Neuronal stem cell (in vitro differentiated cells): ENCODE data around the gene TLX1.
A peak's percentile ranks its signal among the peaks of the same experiment; 100 is the strongest.

ENCODE experiments used
- DNase-seq: peaks from one replicate; pipeline ENCODE4 v3.0.0-alpha.2; 2013; ENCODE audit warnings: low spot score
- H2AFZ ChIP-seq: one replicate; pipeline ENCODE4 v1.6.1; 2013; ENCODE audit warnings: mild to moderate bottlenecking, low read length, inconsistent platforms
- H2AK5ac ChIP-seq: 2 replicates; pipeline ENCODE4 v1.6.1; 2013; ENCODE audit warnings: low read depth, mild to moderate bottlenecking, inconsistent platforms, low read length, moderate library complexity, mixed read lengths
- H2BK120ac ChIP-seq: 2 replicates; pipeline ENCODE4 v1.6.1; 2013; ENCODE audit warnings: low read depth, mild to moderate bottlenecking, inconsistent platforms, low read length, moderate library complexity, mixed read lengths
- H2BK12ac ChIP-seq: one replicate; pipeline ENCODE4 v1.6.1; 2013; ENCODE audit warnings: low read length, inconsistent platforms
- H2BK15ac ChIP-seq: 2 replicates; pipeline ENCODE4 v1.6.1; 2013; ENCODE audit warnings: mild to moderate bottlenecking, low read length, inconsistent platforms, mixed read lengths
- H2BK5ac ChIP-seq: one replicate; pipeline ENCODE4 v1.6.1; 2013; ENCODE audit warnings: inconsistent platforms, mild to moderate bottlenecking, low read length, moderate library complexity
- H3K14ac ChIP-seq: one replicate; pipeline ENCODE4 v1.6.1; 2013; ENCODE audit warnings: low read length, inconsistent platforms
- H3K18ac ChIP-seq: 2 replicates; pipeline ENCODE4 v1.6.1; 2013; ENCODE audit warnings: low read length, inconsistent platforms
- H3K23ac ChIP-seq: 2 replicates; pipeline ENCODE4 v1.6.1; 2013; ENCODE audit warnings: low read depth, mild to moderate bottlenecking, mixed read lengths, low read length, inconsistent platforms; ENCODE audit not compliant: poor library complexity
- H3K27ac ChIP-seq: replicated peaks from 3 replicates; pipeline ENCODE4 v1.5.1; 2013; ENCODE audit warnings: low read length, inconsistent platforms
- H3K27me3 ChIP-seq, 3 experiments: 2 replicates each; pipeline ENCODE4 v1.6.1; 2013; ENCODE audit warnings: low read length in 3 of 3, mild to moderate bottlenecking in 2 of 3, inconsistent platforms in 1 of 3, low read depth in 1 of 3, mixed read lengths in 1 of 3, moderate library complexity in 1 of 3; ENCODE audit not compliant: control insufficient read depth in 3 of 3, insufficient read depth in 3 of 3
- H3K36me3 ChIP-seq, 2 donors: replicated peaks in 1 of 2; 2 replicates each; pipeline ENCODE4 v1.6.1; 2013; ENCODE audit warnings: low read length in 2 of 2; ENCODE audit not compliant: control insufficient read depth in 2 of 2, insufficient read depth in 2 of 2
- H3K4ac ChIP-seq: 2 replicates; pipeline ENCODE4 v1.6.1; 2013; ENCODE audit warnings: inconsistent platforms, mild to moderate bottlenecking, low read length, moderate library complexity
- H3K4me1 ChIP-seq, 2 donors: 1 replicate in 1 of 2; 2 replicates in 1 of 2; pipeline ENCODE4 v1.6.1; 2013; ENCODE audit warnings: low read length in 2 of 2, low read depth in 1 of 2; ENCODE audit not compliant: control insufficient read depth in 2 of 2, insufficient read depth in 1 of 2
- H3K4me2 ChIP-seq: one replicate; pipeline ENCODE4 v1.6.1; 2013; ENCODE audit warnings: mild to moderate bottlenecking, low read length, inconsistent platforms; ENCODE audit not compliant: insufficient read depth, poor library complexity, severe bottlenecking
- H3K4me3 ChIP-seq, 2 donors: 2 replicates each; pipeline ENCODE4 v1.5.1; 2013; ENCODE audit warnings: low read length in 2 of 2, mild to moderate bottlenecking in 2 of 2, inconsistent platforms in 1 of 2, moderate library complexity in 1 of 2
- H3K79me1 ChIP-seq: one replicate; pipeline ENCODE4 v1.6.1; 2013; ENCODE audit warnings: low read depth, mild to moderate bottlenecking, inconsistent platforms, low read length, moderate library complexity
- H3K9ac ChIP-seq: one replicate; pipeline ENCODE4 v1.6.1; 2013; ENCODE audit warnings: mild to moderate bottlenecking, low read depth, low read length, inconsistent platforms; ENCODE audit not compliant: poor library complexity
- H3K9me3 ChIP-seq, 2 donors: replicated peaks in 1 of 2; 2 replicates each; pipeline versions ENCODE3 to v1.6.1; 2013; ENCODE audit warnings: low read length in 2 of 2, mild to moderate bottlenecking in 2 of 2, inconsistent platforms in 1 of 2, low read depth in 1 of 2, mixed read lengths in 1 of 2, moderate library complexity in 1 of 2; ENCODE audit not compliant: control insufficient read depth in 2 of 2, insufficient read depth in 1 of 2
- H4K8ac ChIP-seq: one replicate; pipeline ENCODE4 v1.6.1; 2013; ENCODE audit warnings: low read depth, mild to moderate bottlenecking, inconsistent platforms, low read length, moderate library complexity
- H4K91ac ChIP-seq: one replicate; pipeline ENCODE4 v1.6.1; 2013; ENCODE audit warnings: low read length, low read depth, mild to moderate bottlenecking, inconsistent platforms; ENCODE audit not compliant: poor library complexity
- WGBS, 2 donors: extraction: QIAGEN DNeasy Blood & Tissue Kit; methylation state at CpG; one replicate each; pipeline ENCODE4 v1.1.7; 2013; ENCODE audit warnings: missing lambda C conversion rate in 2 of 2, mixed read lengths in 1 of 2; ENCODE audit not compliant: insufficient read length in 2 of 2, insufficient replicate concordance in 1 of 2; ENCODE audit errors: extremely low coverage in 2 of 2; 5-methylcytosine and 5-hydroxymethylcytosine counted together

TLX1 gene

GRCh38 chr10:101132636-101133473 is 1.8 kb downstream of the TLX1 start:
- Histone ChIP-seq H2AK5ac (peak overlapping the region; percentile 17), H3K23ac (peak overlapping the region; percentile 34), H3K4me1 (peaks cover 2 to 10% of the 10 kb centered on the region in 2 donors), H3K18ac (peak overlapping the region; percentile 51), H4K8ac (no peak overlapping the region), H3K9me3 (peaks cover 0 to 5% of the 10 kb centered on the region in 2 donors), H3K4me2 (no peak overlapping the region), H3K27ac (no peak overlapping the region), H3K36me3 (no peaks in the 10 kb centered on the region), H4K91ac (no peak overlapping the region), H3K27me3 (peaks cover 66 to 99% (median 96%) of the 10 kb centered on the region in 3 experiments), H2BK15ac (no peak overlapping the region), H3K4ac (no peak overlapping the region), H2BK12ac (no peak overlapping the region), H2BK5ac (peak overlapping the region; percentile 10), H3K9ac (peak overlapping the region; percentile 2), H2BK120ac (no peak overlapping the region), H3K4me3 (no peak overlapping the region), H2AFZ (peak overlapping the region; percentile 87), H3K79me1 (no peaks in the 10 kb centered on the region), H3K14ac (no peak overlapping the region)
- WGBS, 2 donors: no CpG with 5 or more reads among the region's 24 CpGs
- no peak for DNase-seq

DNA sequence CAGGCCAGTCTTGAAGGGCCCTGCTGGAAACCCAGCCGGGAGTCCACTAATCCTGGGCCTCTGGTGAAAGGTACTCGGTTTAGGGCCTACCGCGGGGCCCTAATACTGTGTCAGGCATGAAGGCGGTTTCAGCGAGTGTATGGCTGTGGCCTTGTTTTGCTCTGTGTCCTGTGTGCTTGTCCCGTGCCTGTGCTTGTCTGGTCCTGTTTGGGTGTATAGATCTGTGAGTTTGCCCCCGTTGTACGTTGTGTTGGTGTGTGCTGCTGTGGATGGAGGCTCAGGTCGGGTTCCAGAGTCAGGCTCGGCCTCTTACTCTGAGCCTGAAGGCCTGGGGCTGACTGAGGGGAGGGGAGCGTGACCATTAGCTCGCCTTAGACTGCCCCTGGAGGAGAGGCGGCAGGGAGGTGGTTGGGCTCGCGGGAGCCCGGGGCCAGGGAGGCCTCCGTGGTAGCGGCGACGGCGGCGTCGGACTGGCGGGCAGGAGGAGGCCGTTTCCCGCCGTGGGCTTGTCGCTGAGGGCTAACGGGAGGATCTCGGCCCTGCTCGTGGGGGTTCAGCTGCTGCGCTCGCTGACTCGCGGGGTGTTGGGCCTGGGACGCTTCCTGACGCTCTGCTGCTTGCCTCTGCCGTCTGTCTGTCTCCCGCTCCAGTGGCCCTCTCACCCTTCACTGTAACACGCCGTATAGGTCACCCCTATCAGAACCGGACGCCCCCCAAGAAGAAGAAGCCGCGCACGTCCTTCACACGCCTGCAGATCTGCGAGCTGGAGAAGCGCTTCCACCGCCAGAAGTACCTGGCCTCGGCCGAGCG is 2.6 kb downstream of the TLX1 start:
- Histone ChIP-seq H3K4me2 (no peak overlapping the region), H2AFZ (no peak overlapping the region), H3K4ac (no peak overlapping the region), H2BK15ac (no peak overlapping the region), H3K4me3 (no peak overlapping the region), H3K27ac (no peak overlapping the region), H4K91ac (no peak overlapping the region), H3K9me3 (peaks cover 0 to 5% of the 10 kb centered on the region in 2 donors), H4K8ac (no peak overlapping the region), H3K27me3 (peaks cover 73 to 99% (median 98%) of the 10 kb centered on the region in 3 experiments), H3K18ac (peak overlapping the region; percentile 74), H2BK12ac (no peak overlapping the region), H3K14ac (no peak overlapping the region), H3K23ac (peak overlapping the region; percentile 77), H3K79me1 (no peaks in the 10 kb centered on the region), H2AK5ac (peak overlapping the region; percentile 17), H2BK120ac (no peak overlapping the region), H3K4me1 (peaks cover 2 to 10% of the 10 kb centered on the region in 2 donors), H3K36me3 (no peaks in the 10 kb centered on the region), H3K9ac (no peak overlapping the region), H2BK5ac (peak overlapping the region; percentile 10)
- no peak for DNase-seq
- no CpG with 5 or more reads among the region's 54 CpGs for WGBS, 2 donors

GRCh38 chr10:101134299-101135127 is 3.4 kb downstream of the TLX1 start:
- Histone ChIP-seq H3K4me2 (no peak overlapping the region), H4K8ac (no peak overlapping the region), H4K91ac (no peak overlapping the region), H3K4ac (no peak overlapping the region), H3K79me1 (no peaks in the 10 kb centered on the region), H2AK5ac (no peak overlapping the region), H3K36me3 (no peaks in the 10 kb centered on the region), H3K4me1 (peaks cover 2 to 10% of the 10 kb centered on the region in 2 donors), H2BK5ac (peak overlapping the region; percentile 10), H3K27ac (no peak overlapping the region), H2BK15ac (no peak overlapping the region), H3K23ac (peak overlapping the region; percentile 77), H3K18ac (no peak overlapping the region), H2AFZ (no peak overlapping the region), H2BK120ac (no peak overlapping the region), H3K14ac (no peak overlapping the region), H3K4me3 (no peak overlapping the region), H3K27me3 (peaks cover 78 to 100% (median 100%) of the 10 kb centered on the region in 3 experiments), H3K9ac (peak overlapping the region; percentile 34), H2BK12ac (no peak overlapping the region), H3K9me3 (peaks cover 0 to 5% of the 10 kb centered on the region in 2 donors)
- DNase-seq: no peak
- WGBS, 2 donors: no CpG with 5 or more reads among the region's 60 CpGs
